Measurements from ENCODE around the gene ORMDL1. TPM values are rescaled to one million over a fixed set of nuclear protein-coding genes. Genes with fewer than 3 reads are reported as not detected.

ORMDL1 gene
- total RNA-seq, 1 donor from 2014 or later: 60.7 TPM

DNA sequence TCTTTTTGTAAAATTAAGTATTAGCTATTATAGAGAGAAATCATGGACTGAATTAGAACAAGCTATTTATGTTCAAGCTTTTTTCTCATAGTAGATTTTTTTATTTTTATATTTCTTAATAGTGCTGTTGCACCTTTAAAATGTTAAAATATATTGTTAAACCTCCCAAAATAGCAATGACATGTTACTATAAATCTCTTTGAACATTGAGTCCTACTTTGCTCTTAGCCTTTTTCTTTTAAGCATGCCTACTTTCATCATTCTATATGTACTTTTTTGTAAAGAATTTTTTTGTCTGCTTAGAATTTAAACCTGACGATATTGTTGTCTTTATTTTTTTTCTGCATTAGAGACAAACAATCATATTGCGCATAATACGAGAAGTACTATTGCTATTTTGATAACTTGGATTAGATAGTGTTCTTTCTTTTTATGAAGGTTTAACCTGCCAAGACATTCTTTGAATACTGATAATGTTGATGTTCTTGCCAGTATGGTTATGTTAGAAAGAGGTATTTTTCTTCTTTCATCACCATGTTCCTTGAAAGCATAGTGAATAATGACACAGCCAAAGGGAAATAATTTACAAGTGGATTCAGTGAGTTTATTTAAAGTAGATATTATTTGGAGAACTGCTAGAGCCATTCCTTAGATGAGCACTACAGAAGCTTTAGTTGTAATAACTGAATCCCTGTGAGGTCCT lies 40.7 kb upstream of the ORMDL1 start:
- Mint-ChIP-seq H3K36me3 (ENCODE audit: low read depth, unreplicated experiment) (peaks cover 4% of the 10 kb centered on the region), H3K4me1 (ENCODE audit: unreplicated experiment) (no peaks in the 10 kb centered on the region), H3K4me3 (ENCODE audit: unreplicated experiment) (no peak overlapping the region), H3K27me3 (ENCODE audit: unreplicated experiment) (no peaks in the 10 kb centered on the region), H3K9me3 (ENCODE audit: unreplicated experiment) (no peaks in the 10 kb centered on the region), H3K27ac (ENCODE audit: unreplicated experiment) (no peak overlapping the region)
- TF ChIP-seq, protein P1, sequence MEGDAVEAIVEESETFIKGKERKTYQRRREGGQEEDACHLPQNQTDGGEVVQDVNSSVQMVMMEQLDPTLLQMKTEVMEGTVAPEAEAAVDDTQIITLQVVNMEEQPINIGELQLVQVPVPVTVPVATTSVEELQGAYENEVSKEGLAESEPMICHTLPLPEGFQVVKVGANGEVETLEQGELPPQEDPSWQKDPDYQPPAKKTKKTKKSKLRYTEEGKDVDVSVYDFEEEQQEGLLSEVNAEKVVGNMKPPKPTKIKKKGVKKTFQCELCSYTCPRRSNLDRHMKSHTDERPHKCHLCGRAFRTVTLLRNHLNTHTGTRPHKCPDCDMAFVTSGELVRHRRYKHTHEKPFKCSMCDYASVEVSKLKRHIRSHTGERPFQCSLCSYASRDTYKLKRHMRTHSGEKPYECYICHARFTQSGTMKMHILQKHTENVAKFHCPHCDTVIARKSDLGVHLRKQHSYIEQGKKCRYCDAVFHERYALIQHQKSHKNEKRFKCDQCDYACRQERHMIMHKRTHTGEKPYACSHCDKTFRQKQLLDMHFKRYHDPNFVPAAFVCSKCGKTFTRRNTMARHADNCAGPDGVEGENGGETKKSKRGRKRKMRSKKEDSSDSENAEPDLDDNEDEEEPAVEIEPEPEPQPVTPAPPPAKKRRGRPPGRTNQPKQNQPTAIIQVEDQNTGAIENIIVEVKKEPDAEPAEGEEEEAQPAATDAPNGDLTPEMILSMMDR (IDR thresholded peaks at IDR 0.05; ENCODE audit: unreplicated experiment): no peak
- DNase-seq (ENCODE audit: low spot score): no peak

GRCh38 chr2:189821953-189822748 lies 38.0 kb upstream of the ORMDL1 start:
- no peak overlapping the region for H3K4me3 Mint-ChIP-seq (ENCODE audit: unreplicated experiment)
- TF ChIP-seq, protein P1 (IDR thresholded peaks at IDR 0.05; ENCODE audit: unreplicated experiment): no peak
- DNase-seq (ENCODE audit: low spot score): no peak

GRCh38 chr2:189819297-189819704 lies 35.2 kb upstream of the ORMDL1 start:
- DNase-seq (ENCODE audit: low spot score): no peak
- H3K27me3 Mint-ChIP-seq (ENCODE audit: unreplicated experiment): no peaks in the 10 kb centered on the region
- H3K4me3 Mint-ChIP-seq (ENCODE audit: unreplicated experiment): no peak overlapping the region
- no peaks in the 10 kb centered on the region for H3K9me3 Mint-ChIP-seq (ENCODE audit: unreplicated experiment)
- peaks cover 8% of the 10 kb centered on the region for H3K36me3 Mint-ChIP-seq (ENCODE audit: low read depth, unreplicated experiment)
- H3K4me1 Mint-ChIP-seq (ENCODE audit: unreplicated experiment): no peaks in the 10 kb centered on the region
- no peak overlapping the region for H3K27ac Mint-ChIP-seq (ENCODE audit: unreplicated experiment)
- TF ChIP-seq, protein P1 (IDR thresholded peaks at IDR 0.05; ENCODE audit: unreplicated experiment): no peak

More at GRCh38 chr2:189821953-189822748, 38.0 kb upstream of the ORMDL1 start:
- H3K4me1 Mint-ChIP-seq (ENCODE audit: unreplicated experiment): no peaks in the 10 kb centered on the region
- no peaks in the 10 kb centered on the region for H3K36me3 Mint-ChIP-seq (ENCODE audit: low read depth, unreplicated experiment)
- H3K9me3 Mint-ChIP-seq (ENCODE audit: unreplicated experiment): no peaks in the 10 kb centered on the region
- peak overlapping the region; percentile 54 for H3K27ac Mint-ChIP-seq (ENCODE audit: unreplicated experiment)
- H3K27me3 Mint-ChIP-seq (ENCODE audit: unreplicated experiment): no peaks in the 10 kb centered on the region

DNA sequence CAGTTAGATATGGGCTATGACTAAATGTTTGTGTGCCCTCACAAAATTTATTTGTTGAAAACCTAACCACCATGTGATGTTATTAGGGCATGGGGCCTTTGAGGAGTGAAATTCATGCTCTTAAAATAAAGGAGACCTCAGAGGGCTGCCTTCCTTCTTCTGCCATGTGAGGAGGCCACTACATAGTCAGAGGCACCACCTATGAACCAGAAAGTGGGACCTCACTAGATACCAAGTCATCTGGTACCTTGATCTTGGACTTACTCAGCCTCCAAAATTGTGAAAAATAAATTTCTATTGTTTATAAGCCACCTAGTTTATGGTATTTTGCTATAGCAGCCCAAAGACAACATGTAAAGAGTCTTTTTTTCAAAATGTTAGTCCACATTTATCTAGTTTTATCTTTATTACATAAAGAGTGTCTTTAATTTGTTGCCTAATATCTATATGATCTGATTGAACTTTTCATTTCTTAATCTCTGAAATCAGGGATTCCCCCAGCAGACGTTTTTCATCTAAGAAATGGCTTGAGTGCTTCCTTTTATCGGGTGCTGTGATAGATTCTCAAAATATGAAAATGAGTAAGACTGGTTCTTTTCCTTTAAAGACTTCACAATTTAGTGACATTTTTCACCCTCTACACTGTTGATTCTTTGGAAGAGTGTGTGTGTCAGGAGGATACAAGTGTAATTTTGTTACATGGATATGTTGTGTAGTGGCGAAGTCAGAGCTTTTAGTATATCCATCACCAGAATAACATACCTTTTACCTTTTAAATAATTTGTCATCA lies 34.3 kb upstream of the ORMDL1 start:
- peaks cover 8% of the 10 kb centered on the region for H3K36me3 Mint-ChIP-seq (ENCODE audit: low read depth, unreplicated experiment)
- no peaks in the 10 kb centered on the region for H3K9me3 Mint-ChIP-seq (ENCODE audit: unreplicated experiment)
- no peak for DNase-seq (ENCODE audit: low spot score)
- H3K4me3 Mint-ChIP-seq (ENCODE audit: unreplicated experiment): no peak overlapping the region
- TF ChIP-seq, protein P1 (IDR thresholded peaks at IDR 0.05; ENCODE audit: unreplicated experiment): no peak
- no peak overlapping the region for H3K27ac Mint-ChIP-seq (ENCODE audit: unreplicated experiment)
- no peaks in the 10 kb centered on the region for H3K27me3 Mint-ChIP-seq (ENCODE audit: unreplicated experiment)
- no peaks in the 10 kb centered on the region for H3K4me1 Mint-ChIP-seq (ENCODE audit: unreplicated experiment)

All from endothelial cell (in vitro differentiated cells).